ENCODE data around the gene KCNG4. TPM values are rescaled to one million over a fixed set of nuclear protein-coding genes. Genes with fewer than 3 reads are reported as not detected.

The KCNG4 gene
- total RNA-seq, 3 donors from 2014 or later: not detected

DNA sequence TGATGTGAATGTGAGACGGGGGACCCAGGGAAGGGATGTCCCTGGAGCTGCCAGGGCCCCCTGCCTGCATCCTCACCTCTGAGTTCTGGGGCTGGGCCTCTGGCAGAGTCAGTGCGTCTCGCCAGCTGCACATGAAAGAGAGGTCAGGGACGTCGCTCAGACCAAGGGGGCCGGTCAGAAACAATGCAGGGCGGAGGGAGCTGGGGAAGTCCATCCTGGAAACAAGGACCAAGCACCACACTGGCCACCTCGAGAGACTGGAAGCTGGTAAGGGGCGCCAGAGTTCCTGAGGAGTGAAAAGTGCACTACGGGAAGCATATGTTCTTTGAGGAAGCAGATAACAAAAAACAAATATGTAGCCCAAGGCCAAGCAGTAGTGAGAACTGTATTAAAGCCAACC lies 55.0 kb downstream of the KCNG4 start:
- Histone ChIP-seq H3K9me3 (no peaks in the 10 kb centered on the region), H3K36me3 (ENCODE audit: low read depth) (no peaks in the 10 kb centered on the region), H3K4me1 (ENCODE audit: low read depth) (peaks cover 9% of the 10 kb centered on the region), H3K4me3 (no peak overlapping the region)
- TF ChIP-seq, protein P1, sequence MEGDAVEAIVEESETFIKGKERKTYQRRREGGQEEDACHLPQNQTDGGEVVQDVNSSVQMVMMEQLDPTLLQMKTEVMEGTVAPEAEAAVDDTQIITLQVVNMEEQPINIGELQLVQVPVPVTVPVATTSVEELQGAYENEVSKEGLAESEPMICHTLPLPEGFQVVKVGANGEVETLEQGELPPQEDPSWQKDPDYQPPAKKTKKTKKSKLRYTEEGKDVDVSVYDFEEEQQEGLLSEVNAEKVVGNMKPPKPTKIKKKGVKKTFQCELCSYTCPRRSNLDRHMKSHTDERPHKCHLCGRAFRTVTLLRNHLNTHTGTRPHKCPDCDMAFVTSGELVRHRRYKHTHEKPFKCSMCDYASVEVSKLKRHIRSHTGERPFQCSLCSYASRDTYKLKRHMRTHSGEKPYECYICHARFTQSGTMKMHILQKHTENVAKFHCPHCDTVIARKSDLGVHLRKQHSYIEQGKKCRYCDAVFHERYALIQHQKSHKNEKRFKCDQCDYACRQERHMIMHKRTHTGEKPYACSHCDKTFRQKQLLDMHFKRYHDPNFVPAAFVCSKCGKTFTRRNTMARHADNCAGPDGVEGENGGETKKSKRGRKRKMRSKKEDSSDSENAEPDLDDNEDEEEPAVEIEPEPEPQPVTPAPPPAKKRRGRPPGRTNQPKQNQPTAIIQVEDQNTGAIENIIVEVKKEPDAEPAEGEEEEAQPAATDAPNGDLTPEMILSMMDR (IDR thresholded peaks at IDR 0.05): no peak
- no peak for ATAC-seq
- intact Hi-C loops (cut with DNase I, micrococcal nuclease): loop anchor here in 1 of 2 donors (5.0 kb wide), 1 partner anchor 102 kb away; no protein-coding TSS in a partner anchor
- no peak for DNase-seq

DNA sequence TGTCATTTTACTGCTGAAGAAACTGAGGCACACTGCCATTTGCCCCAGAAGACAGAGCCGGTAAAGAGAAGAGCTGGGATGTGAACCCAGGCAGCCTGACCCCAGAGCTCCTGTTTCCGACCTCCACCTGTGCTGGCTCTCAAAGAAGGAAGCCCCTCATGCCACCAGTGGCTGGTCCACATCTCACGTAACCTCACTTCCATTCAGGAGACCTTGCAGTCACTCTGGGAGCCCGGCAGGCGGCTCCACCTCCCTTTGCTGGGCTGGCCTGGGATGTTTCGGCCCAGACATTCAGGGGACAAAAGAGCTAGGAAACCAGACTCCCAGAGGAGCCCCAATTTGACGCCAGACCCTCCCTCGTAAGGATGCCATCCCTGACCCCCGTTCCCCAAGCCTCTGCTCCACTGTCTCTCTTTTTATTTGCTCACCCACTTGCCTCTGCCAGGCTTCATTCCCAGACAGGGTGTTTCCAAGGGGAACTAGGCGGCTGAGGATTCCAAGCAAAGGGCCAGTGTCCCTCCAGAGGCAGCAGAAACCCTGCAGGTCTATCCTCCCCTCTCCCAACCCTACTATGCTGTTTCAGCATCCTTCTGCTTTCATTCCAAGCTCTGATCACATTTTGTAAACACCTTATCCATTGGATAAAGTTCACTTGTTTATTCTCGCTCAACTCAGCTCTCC lies 55.8 kb downstream of the KCNG4 start:
- intact Hi-C loops (cut with DNase I, micrococcal nuclease): no loop called here
- TF ChIP-seq, protein P1 (IDR thresholded peaks at IDR 0.05): no peak
- ATAC-seq: no peak
- Histone ChIP-seq H3K4me3 (no peak overlapping the region), H3K9me3 (no peaks in the 10 kb centered on the region), H3K4me1 (ENCODE audit: low read depth) (peaks cover 9% of the 10 kb centered on the region), H3K36me3 (ENCODE audit: low read depth) (peaks cover 3% of the 10 kb centered on the region)
- DNase-seq: no peak

DNA sequence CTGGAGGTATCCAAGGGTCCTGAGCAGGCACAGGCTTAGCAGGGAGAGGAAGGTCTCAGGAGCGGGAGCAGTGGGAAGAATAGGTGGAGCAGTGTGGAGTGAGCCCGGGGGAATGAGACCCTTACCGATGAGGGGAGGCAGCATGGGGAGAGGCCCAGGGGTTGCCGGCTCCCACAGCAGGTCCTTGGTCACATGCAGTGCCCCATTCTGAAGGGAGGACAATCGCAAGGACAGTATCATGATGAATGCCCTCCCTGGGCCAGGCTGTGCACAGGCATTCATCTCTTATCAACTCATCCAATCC lies 56.3 kb downstream of the KCNG4 start:
- H3K4me3 ChIP-seq: no peak overlapping the region
- no peaks in the 10 kb centered on the region for H3K9me3 ChIP-seq
- H3K36me3 ChIP-seq (ENCODE audit: low read depth): peaks cover 4% of the 10 kb centered on the region
- ATAC-seq: no peak
- H3K4me1 ChIP-seq (ENCODE audit: low read depth): peaks cover 9% of the 10 kb centered on the region
- intact Hi-C loops (cut with DNase I, micrococcal nuclease): no loop called here
- TF ChIP-seq, protein P1 (IDR thresholded peaks at IDR 0.05): no peak
- no peak for DNase-seq

DNA sequence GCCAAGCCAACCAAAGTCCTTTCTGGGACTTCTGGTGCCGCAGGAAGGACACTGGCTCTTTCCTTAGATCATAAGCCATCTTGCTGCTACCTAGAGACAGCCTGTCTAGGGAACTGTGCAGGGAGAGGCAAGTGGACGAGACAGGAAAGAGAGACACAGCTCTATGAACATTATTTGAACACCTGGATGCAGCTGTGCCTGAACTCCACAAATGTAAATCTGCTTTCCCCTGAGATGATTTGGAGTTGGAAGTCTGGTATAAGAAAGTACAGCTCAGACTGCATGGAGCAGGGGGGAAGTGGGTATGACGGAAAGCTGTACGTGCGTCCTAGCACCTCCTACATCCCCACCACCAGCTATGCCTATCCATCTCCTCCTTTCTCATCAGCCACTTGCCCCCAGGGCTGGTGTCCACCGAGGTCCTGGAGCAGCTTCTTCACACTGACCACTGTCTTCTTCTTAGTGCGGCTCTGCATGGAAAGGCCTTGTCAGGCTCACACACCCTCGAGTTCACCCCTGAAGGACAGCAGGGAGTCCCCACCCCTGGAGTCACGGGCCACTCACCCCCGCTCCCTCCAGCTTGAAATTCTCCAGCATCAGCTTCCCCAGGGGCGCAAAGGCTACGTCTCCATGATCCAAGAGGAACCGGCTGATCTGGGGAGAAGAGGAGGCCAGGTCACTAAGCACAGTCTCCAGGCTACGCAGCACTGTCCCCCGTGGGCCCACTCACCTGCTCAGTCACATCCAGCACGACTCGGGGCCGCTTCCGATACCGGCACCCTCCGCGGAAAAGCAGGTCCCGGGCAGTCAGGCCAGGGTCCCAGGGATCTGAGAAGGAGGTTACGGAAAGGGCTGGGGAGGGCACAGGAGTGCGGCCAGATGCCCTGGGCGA lies 56.9 kb downstream of the KCNG4 start:
- ATAC-seq: no peak
- no peak for DNase-seq
- peaks cover 9% of the 10 kb centered on the region for H3K4me1 ChIP-seq (ENCODE audit: low read depth)
- TF ChIP-seq, protein P1 (IDR thresholded peaks at IDR 0.05): no peak
- intact Hi-C loops (cut with DNase I, micrococcal nuclease): no loop called here
- peaks cover 4% of the 10 kb centered on the region for H3K36me3 ChIP-seq (ENCODE audit: low read depth)
- H3K4me3 ChIP-seq: no peak overlapping the region
- H3K9me3 ChIP-seq: no peaks in the 10 kb centered on the region

DNA sequence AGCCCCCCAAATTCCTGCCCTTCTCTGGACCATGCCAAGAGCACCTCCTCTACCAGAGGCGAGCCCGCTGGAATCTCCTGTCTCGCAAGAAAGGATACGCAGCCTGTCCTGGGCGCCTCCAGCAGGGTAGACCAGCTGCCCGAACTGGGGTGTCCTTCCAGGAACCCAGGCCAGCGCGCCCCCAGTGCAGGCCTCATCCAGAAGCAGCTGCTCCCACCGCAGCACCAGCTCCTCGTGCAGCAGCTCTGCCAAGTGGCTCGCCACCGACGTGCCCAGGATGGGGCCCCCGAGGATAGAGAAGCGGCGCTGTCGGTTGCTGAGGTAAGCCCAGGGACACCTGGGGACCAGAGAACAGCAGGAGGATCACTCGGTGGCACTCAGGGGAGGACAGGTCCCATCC lies 57.7 kb downstream of the KCNG4 start:
- DNase-seq (no peak), ATAC-seq (no peak)
- intact Hi-C loops (cut with DNase I, micrococcal nuclease): no loop called here
- Histone ChIP-seq H3K4me3 (no peak overlapping the region), H3K4me1 (ENCODE audit: low read depth) (peaks cover 13% of the 10 kb centered on the region), H3K9me3 (no peaks in the 10 kb centered on the region), H3K36me3 (ENCODE audit: low read depth) (peaks cover 4% of the 10 kb centered on the region)
- TF ChIP-seq, protein P1 (IDR thresholded peaks at IDR 0.05): no peak

Data from mucosa of descending colon (tissue), 3 donors.